NOMO-1 treated with DMSO at 0.1 percent for 48 hours (cell line): ENCODE data around the gene VEGFD.

Source experiments
- DNase-seq: peaks from one replicate; lab custom pipeline; 2025; ENCODE audit not compliant: unreplicated experiment; lab: John Stamatoyannopoulos, UW

Gene VEGFD, protein sequence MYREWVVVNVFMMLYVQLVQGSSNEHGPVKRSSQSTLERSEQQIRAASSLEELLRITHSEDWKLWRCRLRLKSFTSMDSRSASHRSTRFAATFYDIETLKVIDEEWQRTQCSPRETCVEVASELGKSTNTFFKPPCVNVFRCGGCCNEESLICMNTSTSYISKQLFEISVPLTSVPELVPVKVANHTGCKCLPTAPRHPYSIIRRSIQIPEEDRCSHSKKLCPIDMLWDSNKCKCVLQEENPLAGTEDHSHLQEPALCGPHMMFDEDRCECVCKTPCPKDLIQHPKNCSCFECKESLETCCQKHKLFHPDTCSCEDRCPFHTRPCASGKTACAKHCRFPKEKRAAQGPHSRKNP

DNA sequence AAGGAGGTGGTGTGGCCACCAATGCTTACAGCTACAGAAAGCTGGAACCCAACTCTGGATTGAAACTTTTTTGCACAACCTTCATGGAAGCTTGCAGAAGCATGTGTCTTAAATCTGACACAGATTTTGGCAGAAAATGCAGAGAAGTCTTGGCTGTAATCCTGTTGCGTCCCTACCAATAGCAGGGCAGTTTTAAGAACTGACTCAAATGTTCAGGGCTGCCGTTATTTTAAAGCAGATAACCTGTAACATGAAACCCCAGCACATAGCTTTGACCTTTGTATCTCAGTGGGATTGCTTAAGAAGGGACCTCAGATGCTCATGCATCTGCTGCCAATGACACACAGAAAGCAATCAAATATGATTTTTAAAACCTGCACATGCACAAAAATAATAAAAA is at the start of gene VEGFD:
VEGFD (minus strand) TSS at position 110 of the 400 bp plus-strand sequence. CDS start 467 bp downstream, outside the sequence.
- no peak for DNase-seq

DNA sequence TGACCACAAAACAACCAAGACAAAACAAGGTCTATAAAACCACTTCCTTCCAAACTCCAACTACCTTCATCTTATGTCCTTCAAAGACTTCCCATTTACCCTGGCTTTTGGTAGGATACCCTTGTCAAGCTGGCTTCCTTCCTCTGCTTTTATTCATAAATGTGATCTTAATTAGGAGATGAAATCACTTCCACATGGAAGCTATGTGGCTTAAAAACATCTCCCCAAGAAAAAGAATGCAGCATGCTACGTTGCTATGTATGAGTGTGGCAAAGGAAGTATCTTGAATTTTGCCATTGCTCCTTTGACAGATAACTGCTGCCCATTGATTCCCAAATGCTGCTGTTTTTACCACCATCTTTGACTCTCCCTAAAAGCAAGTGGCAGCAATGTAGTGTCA is 46.4 kb upstream of the VEGFD start:
- no peak for DNase-seq

DNA sequence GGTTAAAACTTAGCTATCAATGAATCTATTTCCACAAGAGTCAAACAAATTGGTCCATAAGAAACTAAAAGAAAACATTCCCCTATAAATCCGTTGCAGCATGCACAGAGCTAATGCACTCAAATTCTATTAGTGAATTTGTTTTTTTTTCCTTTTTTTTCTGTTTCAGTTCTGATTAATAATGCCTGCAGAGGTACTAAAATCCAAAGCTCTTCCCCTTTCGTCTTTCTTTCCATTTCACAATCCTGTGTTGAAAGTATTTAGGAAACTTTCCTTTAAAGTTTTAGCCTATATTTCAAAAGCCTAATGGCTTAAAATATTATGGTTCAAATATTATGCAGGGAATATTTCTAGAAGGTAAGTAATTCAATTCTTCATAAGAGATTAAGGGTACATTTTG is 45.9 kb upstream of the VEGFD start:
- DNase-seq = peak; percentile 25

DNA sequence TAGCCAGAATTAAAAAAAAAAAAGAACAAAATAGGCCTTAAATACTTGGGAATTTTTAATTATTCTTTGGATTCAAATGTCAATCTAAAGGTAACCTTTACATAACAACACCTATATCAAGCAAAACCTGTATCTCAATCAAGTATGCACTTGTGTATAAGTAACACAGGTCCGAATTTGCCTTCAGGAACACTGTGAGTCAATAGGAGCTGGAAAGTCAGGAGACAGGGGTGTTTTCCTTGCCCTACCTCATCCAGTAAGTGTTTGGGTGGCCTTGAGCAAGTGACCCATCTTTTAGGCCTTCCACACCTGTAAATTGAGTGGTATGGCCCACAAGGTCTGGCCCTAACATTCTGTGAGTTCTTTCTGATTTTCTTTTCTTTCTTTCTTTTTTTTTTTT is 40.8 kb upstream of the VEGFD start:
- no peak for DNase-seq

DNA sequence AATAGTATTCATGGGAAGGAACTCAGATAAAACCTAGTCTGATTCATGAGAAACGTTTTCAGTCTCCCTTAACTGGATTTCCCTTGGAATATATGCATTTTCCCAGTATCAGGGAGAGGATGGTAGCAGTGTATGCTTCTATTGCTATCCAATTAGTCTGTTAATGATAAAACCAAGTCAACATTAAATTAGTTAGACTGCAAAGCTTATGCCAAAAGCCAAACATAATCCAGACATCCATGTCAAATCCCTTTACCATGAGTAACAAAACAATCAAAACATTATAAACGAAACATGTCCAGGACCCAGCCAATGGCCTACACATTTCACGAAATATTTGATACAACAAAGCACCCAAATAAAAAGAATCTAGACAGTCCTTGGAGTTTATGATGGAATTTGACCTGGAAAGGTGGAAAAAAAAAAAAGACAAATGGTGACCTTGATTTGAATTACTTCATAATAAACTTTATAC is 34.5 kb upstream of the VEGFD start:
- no peak for DNase-seq

DNA sequence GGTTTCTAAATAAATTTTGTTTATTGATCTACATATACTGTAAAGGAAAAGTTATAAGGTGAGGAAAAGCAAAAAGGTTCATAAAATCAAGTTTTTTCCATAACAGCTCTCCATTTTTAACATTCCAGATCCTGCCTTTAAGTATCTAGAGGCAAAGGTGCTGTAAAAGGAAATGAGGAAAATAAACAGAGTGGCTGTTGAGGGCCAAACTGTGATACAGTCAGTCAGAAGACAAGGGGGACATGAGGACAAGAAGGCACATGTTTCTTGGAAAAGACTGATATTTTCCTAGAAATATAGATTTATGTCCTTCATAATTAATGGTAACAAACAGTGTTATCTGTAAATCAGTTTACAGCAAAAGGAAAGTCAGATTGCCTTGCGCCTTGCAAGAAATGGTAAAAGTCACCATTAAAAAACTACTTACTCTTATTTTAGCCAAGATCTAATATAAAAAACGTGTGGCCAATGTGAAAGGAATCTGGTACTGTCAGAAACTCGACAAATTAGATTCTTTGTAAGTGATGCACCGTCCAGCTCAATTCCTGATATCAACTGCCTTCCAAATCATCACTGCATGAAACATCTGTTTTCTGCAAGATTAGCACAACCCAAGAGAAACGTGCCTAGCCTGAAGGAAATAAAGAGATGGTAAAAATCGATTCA is 34.0 kb upstream of the VEGFD start:
- no peak for DNase-seq

DNA sequence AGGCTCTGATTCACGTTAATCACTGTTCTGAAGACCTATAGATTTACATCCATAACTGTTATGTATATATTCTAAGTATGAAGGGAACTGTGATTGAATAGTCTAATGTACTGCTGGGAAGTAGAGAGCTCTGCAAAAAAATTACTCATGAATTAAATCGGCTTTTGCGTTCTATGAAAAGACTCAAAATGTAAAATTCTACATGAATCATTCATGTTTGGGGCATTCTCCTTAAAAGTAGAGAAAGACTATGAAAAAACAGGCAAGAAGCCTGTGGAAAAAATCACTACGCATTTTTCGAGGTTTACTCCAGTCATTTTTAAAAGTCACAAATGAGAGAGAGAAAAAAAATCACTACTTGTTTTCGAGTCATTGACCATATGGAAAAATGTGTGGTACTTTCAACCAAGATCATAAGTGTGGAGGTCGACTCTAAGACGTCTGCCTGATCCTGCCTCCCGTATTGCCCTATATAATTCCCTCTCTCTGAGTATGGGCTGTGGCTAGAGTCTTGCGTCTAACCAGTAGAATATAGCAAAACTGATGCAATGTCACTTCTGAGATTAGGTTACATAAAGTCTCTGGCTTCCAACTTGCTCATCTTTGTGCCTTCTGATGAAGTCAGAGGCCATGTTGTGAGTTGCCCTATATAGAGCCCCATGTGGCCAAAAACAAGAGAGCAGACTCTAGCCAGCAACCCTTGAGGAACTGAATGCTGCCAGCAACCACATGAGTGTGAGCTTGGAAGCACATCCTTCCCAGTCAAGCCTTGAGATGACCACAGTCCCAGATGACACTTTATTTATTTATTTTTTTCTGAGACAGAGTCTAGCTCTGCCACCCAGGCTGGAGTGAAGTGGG is 32.1 kb upstream of the VEGFD start:
- no peak for DNase-seq

DNA sequence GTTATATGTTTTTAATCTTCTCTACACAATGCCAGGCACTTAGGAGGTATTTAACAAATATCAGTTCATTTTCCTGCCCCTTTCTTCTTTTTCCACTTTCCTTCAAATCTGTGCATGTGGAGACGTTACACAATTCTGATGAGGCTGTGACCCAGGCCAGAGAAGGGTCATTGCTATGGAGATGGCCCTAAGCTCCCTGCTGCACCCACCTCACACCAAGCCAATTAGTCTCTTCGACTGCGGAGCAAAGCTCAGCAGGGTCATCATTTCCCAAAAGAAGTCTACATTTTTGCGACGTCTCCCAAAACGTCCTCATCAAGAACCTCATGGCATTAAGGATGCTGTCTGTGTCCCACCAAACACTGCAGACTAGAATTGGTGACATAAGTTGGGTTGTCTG is 28.9 kb upstream of the VEGFD start:
- no peak for DNase-seq

DNA sequence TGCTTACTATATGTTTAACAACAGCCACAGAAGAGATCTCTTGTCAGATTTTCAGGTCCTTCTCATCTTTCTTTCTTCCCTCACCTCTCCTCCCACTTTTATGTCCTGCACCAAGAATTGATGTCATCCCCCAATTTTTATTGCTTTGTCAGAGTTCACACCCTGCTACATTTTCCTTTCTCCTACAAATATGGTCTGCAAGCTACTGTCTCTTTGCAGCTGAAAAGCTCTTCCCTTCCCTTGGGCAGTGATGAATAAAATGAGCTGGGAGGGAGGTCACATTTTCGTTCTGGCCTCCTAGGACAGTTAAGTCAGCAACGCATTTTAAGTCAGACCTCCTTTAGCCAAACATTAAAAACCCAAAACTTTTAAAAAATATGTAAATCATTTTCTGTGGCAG is 26.7 kb upstream of the VEGFD start:
- DNase-seq = no peak

DNA sequence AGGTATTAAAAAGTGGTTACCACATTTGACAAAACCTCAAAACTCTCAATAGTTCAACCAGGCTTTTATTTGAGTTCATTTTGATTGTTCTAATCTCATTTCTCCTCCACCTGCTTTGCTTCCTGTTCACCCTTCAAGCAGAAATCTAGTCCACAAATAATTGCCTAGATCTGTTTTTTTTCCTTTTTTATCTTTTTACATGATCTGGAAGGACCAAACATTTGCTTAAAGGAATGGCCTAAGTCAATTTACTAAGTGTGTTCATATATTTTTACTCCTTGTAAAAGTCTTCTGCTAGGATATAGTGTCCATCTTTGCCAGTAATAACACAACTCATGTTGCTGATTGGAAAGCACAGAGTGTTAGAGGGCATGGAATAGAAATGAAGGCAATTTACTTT is 26.2 kb upstream of the VEGFD start:
- no peak for DNase-seq

DNA sequence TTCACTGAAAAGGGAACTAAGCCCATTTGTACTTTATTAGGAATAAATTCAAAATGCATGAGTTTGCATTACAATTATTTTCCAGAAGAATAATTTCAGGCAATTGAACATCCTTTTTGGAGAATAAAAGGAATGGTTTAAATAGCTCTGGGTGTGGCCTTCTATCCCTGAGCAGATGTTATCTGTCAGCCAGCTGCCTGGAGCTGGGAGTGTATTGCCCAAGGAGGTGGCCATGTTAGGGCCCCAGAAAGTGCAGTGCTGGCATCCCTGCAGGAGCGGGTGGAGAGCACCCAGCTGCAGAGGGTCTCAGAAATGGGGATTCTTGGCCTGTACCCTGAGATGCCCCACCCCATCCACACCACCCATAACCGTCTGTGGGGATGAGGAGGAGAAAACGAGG is 21.6 kb upstream of the VEGFD start:
- DNase-seq = no peak

DNA sequence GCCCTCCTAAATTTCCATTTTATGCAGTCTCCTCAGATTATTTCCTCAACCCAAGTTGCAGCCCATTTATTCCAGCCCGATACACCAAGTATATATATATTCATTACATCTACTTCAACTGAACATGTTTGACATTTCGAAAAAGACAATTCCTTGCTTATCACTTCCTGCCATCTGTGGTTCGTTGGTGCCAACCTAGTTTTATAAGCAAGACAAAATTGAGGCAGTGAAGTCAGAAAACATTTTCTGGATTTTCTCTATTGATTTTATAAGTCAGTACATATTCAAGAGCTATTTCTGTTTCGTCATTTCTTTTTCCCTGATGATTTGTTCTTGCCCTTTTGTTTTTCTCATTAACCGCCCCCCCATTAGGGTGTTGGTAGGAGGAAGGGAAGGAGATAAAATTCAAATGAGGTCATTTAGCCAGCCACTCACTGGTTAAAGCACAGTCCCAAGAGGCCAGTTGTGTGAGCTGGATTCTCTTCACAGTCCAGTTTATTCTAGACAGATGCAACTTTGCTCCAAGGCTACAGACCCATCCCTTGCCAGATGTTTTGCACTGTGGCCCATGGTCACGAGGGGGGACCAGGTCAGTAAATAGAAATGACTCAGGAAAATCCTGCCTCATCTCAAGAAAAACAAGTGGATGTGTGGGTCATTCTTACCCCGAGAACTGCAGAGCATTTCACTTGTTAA is 20.3 kb upstream of the VEGFD start:
- no peak for DNase-seq

DNA sequence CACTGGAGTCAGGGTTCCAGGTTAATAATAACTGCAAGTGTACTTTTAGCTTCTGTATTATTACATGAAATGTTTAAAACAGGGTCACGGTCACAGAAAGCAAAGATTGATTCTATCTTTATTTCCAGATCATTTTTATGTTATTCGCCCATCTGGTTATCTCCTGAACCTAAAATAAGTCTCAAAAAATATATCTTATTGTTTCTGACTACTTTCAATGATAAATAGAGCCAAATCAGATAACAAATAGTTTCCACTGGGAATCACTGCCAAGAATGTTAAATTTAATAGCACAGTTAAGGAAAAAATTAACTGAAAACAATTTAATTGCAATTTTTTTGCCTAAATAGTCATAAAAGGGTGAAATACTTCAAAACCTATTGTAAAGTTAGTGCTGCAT is 17.2 kb upstream of the VEGFD start:
- no peak for DNase-seq

DNA sequence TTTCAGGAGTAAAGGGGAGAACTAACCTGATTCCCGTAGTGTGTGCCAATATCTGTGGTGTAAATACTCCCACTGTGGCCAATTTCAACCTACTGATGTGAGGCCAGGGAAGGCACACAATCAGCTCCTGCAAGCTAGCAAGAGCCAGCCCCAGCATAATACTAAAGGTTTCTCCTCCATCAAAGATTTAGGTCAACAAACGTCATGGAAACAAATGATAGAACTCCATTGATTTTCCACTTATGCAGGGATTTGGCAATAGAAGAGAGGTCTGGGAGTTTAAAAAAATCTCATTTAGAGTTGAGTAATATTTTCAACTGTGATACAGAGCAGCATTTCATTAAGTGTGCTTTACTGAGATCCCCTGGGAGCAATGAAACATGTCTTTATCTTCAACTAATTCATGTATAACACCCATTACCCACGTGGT is 15.8 kb upstream of the VEGFD start:
- no peak for DNase-seq

DNA sequence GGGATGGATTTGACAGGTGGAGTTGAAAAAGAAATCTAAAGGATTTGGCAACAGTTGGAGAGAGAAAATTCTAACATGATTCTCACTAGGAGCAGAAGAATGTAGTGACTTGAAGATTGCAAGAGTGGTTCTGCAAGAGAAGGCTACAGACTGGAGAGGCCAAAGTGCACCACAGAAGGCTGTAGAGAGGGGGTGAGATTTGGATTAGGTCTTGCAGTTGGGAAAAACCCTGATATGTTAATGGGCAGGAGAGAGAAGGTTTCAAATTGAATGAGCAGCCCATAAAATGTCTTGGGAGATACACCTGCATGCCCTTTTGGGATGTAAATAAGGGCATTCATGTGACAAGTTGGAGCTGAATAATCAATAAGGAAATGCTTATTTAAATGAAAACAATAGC is 14.7 kb upstream of the VEGFD start:
- no peak for DNase-seq

DNA sequence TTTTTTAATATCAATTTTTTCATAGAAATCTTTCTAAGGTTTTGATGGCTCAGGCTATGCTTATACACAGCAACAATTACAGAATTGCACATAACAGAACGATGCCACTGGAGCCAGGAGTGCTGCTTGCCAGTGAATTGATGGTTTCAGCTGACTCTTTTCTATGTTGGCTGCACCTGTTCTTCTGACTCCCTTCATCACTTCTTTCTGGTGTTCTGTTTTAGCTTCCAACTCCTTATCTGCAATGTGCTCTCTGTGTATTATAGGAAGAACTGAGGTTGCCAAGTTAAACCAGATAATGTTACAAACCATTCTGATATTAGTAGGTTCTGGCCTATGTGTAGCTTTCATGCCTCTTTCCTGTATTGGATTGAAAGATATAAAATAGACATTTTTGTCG is 11.6 kb upstream of the VEGFD start:
- DNase-seq = no peak

DNA sequence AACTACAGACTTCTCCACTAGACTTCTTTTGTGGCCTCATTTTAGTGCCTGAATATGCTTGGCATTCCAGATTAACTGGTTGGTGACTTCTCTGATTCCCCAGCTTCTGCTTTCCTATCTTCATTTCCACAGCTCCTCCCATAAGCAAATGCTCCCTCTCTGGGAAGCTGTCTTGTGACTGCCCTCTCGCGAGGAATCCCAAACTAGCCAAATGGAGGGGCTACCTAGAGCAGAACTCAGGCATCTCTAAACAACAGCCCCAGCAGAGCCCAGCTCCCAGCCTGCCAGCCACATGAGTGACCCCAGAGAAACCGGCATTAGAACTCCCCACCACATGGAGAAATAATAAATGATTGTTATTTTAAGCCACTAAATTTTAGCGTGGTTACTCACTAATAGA is 7.6 kb upstream of the VEGFD start:
- DNase-seq = no peak

DNA sequence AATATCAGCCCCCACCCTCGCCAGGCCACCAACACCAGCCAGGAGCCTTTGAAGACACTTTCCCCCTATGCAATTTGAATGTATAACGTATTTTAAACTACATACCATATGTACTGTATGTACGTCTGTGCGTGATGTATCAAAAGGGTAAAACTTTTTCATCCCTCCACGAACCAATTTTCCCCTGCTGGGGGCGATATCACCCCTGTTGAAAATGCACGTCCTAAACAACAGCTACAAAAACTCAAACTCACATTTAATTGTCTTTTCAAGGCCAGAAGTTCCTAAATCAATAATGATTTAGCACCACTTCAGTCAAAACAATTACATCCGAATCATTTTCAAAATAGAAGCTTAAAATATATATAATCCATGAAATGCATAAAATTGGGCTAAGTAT is 1.4 kb downstream of the VEGFD start:
- no peak for DNase-seq

DNA sequence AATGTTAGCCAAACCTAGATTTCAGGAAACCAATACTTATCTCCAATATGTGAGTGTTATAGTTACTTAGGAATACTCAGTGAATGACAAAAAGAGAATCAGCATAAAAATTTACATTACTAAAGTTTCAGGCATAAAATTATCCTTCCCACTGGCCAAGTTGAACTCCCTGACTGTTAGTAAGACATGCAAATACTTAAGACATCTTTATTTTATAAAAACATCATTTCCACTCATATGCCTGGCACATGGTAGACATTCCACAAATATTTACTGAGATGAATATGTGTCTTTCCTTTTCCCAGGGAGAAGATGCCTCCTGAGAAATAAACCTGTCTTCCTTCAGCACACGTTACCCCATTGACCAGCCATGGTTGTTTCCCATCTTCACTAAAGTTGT is 7.3 kb downstream of the VEGFD start:
- no peak for DNase-seq

DNA sequence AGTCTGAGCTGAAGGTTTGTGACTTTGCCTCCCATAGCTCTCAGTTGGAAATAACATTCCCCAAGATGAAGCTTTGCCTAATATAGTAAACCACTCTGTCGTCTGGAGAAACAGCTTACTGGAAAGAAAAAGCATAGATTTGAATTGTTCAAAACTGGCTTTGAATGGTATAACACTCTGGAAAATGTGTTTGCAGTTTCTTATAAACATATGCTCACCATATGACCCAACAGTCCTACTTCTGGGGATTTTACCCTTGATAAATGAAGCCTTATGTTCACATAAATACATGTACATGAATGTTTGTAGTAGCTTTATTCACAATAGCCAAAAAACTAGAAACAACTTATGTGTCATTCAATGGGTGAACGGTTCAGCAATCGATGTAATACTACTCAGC is 10.2 kb downstream of the VEGFD start:
- DNase-seq = no peak
